Hepatocyte (in vitro differentiated cells): Measurements from ENCODE around the gene DBP. TPM values are rescaled to one million over a fixed set of nuclear protein-coding genes. Genes with fewer than 3 reads are reported as not detected.
A peak's percentile ranks its signal among the peaks of the same experiment; 100 is the strongest.

Source experiments
- DNase-seq: peaks from one replicate; pipeline ENCODE4 v3.0.0-alpha.2; 2016; ENCODE audit warnings: low spot score
- H2AFZ ChIP-seq: fragments of 200-600 bp; sonication (generic); 2 replicates; pipeline ENCODE4 v1.6.0; 2016; ENCODE audit warnings: antibody characterized with exemption, mild to moderate bottlenecking
- H3K27ac ChIP-seq: fragments of 200-600 bp; sonication (generic); 2 replicates; pipeline ENCODE4 v1.5.1; 2016; ENCODE audit warnings: mild to moderate bottlenecking
- H3K27me3 ChIP-seq: fragments of 200-600 bp; sonication (generic); 2 replicates; pipeline ENCODE4 v1.6.1; 2016
- H3K36me3 ChIP-seq: fragments of 200-600 bp; sonication (generic); replicated peaks from 2 replicates; pipeline ENCODE4 v1.5.1; 2016; ENCODE audit warnings: low read depth; ENCODE audit not compliant: insufficient read depth
- H3K4me1 ChIP-seq: fragments of 200-600 bp; sonication (generic); 2 replicates; pipeline ENCODE4 v1.5.1; 2016; ENCODE audit warnings: mild to moderate bottlenecking, moderate library complexity; ENCODE audit not compliant: insufficient read depth
- H3K4me2 ChIP-seq: fragments of 200-600 bp; sonication (generic); 2 replicates; pipeline ENCODE4 v1.6.0; 2016
- H3K4me3 ChIP-seq: fragments of 200-600 bp; sonication (generic); 2 replicates; pipeline ENCODE4 v1.5.1; 2016; ENCODE audit warnings: mild to moderate bottlenecking
- H3K79me2 ChIP-seq: fragments of 200-600 bp; sonication (generic); 2 replicates; pipeline ENCODE4 v1.6.0; 2017; ENCODE audit warnings: mild to moderate bottlenecking
- H3K9me2 ChIP-seq: fragments of 200-600 bp; sonication (generic); replicated peaks from 2 replicates; pipeline ENCODE4 v1.6.0; 2017; ENCODE audit warnings: mild to moderate bottlenecking; ENCODE audit not compliant: insufficient read depth
- H3K9me3 ChIP-seq: fragments of 200-600 bp; sonication (generic); 2 replicates; pipeline ENCODE4 v1.5.1; 2016; ENCODE audit warnings: low read depth, mild to moderate bottlenecking
- H4K20me1 ChIP-seq: fragments of 200-600 bp; sonication (generic); 2 replicates; pipeline ENCODE4 v1.6.0; 2016; ENCODE audit warnings: mild to moderate bottlenecking; ENCODE audit not compliant: insufficient read depth, poor library complexity, severe bottlenecking
- CTCF ChIP-seq: fragments of 200-600 bp; sonication (generic); IDR thresholded peaks from 2 replicates; pipeline ENCODE4 v1.5.1; 2016; ENCODE audit warnings: antibody characterized with exemption, mild to moderate bottlenecking; ENCODE audit not compliant: poor library complexity
- EZH2 ChIP-seq: fragments of 200-600 bp; sonication (generic); IDR thresholded peaks from 2 replicates; pipeline ENCODE4 v1.6.1; 2016; ENCODE audit warnings: antibody characterized with exemption, mild to moderate bottlenecking, borderline replicate concordance
- EZH2phosphoT487 ChIP-seq: fragments of 200-600 bp; sonication (generic); IDR thresholded peaks from one replicate; pipeline ENCODE4 v1.6.1; 2018; ENCODE audit warnings: antibody characterized with exemption, mild to moderate bottlenecking, low read depth, moderate library complexity; ENCODE audit not compliant: unreplicated experiment, severe bottlenecking
- WGBS: methylation state at CpG from one replicate; pipeline ENCODE4 v1.1.6; 2016; ENCODE audit warnings: low lambda C conversion rate; ENCODE audit errors: missing lambda C conversion rate; 5-methylcytosine and 5-hydroxymethylcytosine counted together
- polyA plus RNA-seq: library from polyadenylated mRNA; unstranded; fragments of >200 nt; fragmentation: Nextera tagmentation; extraction: Ambion mirVana; gene quantifications from 2 replicates; pipeline ENCODE4 v1.2.1, GENCODE V29; 2016
- total RNA-seq: library from RNA; depleted of rRNA; stranded (reverse); fragments of >200 nt; gene quantifications from 2 replicates; pipeline ENCODE4 v1.2.3, GENCODE V29; 2014

Gene DBP
- total and polyA plus RNA-seq, 2 experiments from 2014 or later, result 5.4 to 11.8 TPM

GRCh38 chr19:48613852-48614435 is 23.2 kb downstream of the DBP start:
- peaks cover 38% of the 10 kb centered on the region for H3K79me2 ChIP-seq
- 79% methylated on average over 13 of the region's 13 CpGs for WGBS
- no peaks in the 10 kb centered on the region for H3K9me3 ChIP-seq
- H4K20me1 ChIP-seq, result peaks cover 34% of the 10 kb centered on the region
- H3K4me1 ChIP-seq, result peaks cover 29% of the 10 kb centered on the region
- DNase-seq, result no peak
- peak overlapping the region; percentile 86 for H3K27ac ChIP-seq
- H3K36me3 ChIP-seq, result no peaks in the 10 kb centered on the region
- no peaks in the 10 kb centered on the region for H3K27me3 ChIP-seq
- no peak overlapping the region for H2AFZ ChIP-seq
- no peaks in the 10 kb centered on the region for H3K9me2 ChIP-seq
- H3K4me2 ChIP-seq, result peak overlapping the region; percentile 75
- no peak overlapping the region for H3K4me3 ChIP-seq
- no peak for TF ChIP-seq EZH2phosphoT487
- TF ChIP-seq CTCF, result no peak
- no peak for TF ChIP-seq EZH2

GRCh38 chr19:48613024-48613851 is 23.9 kb downstream of the DBP start:
- peaks cover 31% of the 10 kb centered on the region for H4K20me1 ChIP-seq
- TF ChIP-seq EZH2phosphoT487 (no peak), CTCF (no peak), EZH2 (no peak)
- peaks cover 29% of the 10 kb centered on the region for H3K4me1 ChIP-seq
- H3K79me2 ChIP-seq, result peaks cover 32% of the 10 kb centered on the region
- no peaks in the 10 kb centered on the region for H3K36me3 ChIP-seq
- no peak overlapping the region for H3K4me3 ChIP-seq
- no peak for DNase-seq
- H3K9me2 ChIP-seq, result no peaks in the 10 kb centered on the region
- H3K27me3 ChIP-seq, result no peaks in the 10 kb centered on the region
- WGBS, result 92% methylated on average over 37 of the region's 39 CpGs
- H3K9me3 ChIP-seq, result no peaks in the 10 kb centered on the region
- no peak overlapping the region for H2AFZ ChIP-seq
- H3K27ac ChIP-seq, result peak overlapping the region; percentile 86
- peak overlapping the region; percentile 75 for H3K4me2 ChIP-seq

- no peaks in the 10 kb centered on the region for H3K9me3 ChIP-seq
- H2AFZ ChIP-seq, result no peak overlapping the region
- H3K9me2 ChIP-seq, result no peaks in the 10 kb centered on the region
- H3K36me3 ChIP-seq, result no peaks in the 10 kb centered on the region
- H3K79me2 ChIP-seq, result peaks cover 19% of the 10 kb centered on the region
- peaks cover 17% of the 10 kb centered on the region for H4K20me1 ChIP-seq
- DNase-seq, result no peak
- no peak for TF ChIP-seq EZH2phosphoT487
- TF ChIP-seq CTCF, result no peak
- no peak for TF ChIP-seq EZH2
- H3K27me3 ChIP-seq, result no peaks in the 10 kb centered on the region
- 97% methylated on average over 14 of the region's 14 CpGs for WGBS
- H3K27ac ChIP-seq, result no peak overlapping the region
- H3K4me2 ChIP-seq, result no peak overlapping the region
- peaks cover 17% of the 10 kb centered on the region for H3K4me1 ChIP-seq
- no peak overlapping the region for H3K4me3 ChIP-seq
These were observed 25.3 kb downstream of the DBP start for GRCh38 chr19:48611872-48612271.
